ENCODE results near the gene GNG7.

DNA sequence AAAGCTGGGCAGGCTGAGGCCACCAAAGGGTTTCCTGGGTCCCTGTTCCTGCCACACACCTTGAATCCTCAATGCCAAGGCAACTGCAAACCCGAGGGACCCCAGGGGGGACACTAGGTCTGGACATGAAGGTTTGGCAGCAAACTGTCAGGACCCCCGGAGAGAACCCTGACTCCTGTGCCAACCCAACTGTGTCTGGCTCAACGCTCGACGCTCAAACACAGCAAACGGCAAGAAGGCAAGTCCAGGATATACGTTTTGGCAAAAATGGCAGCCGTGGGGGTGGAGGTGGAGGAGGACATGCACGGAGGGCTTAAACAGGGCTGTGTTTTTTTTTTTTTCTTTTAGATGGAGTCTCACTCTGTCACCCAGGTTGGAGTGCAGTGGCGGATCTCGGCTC lies 153.5 kb downstream of the GNG7 start:
- TF ChIP-seq, protein P1, sequence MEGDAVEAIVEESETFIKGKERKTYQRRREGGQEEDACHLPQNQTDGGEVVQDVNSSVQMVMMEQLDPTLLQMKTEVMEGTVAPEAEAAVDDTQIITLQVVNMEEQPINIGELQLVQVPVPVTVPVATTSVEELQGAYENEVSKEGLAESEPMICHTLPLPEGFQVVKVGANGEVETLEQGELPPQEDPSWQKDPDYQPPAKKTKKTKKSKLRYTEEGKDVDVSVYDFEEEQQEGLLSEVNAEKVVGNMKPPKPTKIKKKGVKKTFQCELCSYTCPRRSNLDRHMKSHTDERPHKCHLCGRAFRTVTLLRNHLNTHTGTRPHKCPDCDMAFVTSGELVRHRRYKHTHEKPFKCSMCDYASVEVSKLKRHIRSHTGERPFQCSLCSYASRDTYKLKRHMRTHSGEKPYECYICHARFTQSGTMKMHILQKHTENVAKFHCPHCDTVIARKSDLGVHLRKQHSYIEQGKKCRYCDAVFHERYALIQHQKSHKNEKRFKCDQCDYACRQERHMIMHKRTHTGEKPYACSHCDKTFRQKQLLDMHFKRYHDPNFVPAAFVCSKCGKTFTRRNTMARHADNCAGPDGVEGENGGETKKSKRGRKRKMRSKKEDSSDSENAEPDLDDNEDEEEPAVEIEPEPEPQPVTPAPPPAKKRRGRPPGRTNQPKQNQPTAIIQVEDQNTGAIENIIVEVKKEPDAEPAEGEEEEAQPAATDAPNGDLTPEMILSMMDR (IDR thresholded peaks at IDR 0.05): no peak
- no peak for TF ChIP-seq POLR2A (IDR thresholded peaks at IDR 0.05)

Data from suprapubic skin (tissue), 3 donors.